T-cell (primary cell): ENCODE data around the gene SAP130. TPM values are rescaled to one million over a fixed set of nuclear protein-coding genes. Genes with fewer than 3 reads are reported as not detected.

ENCODE experiments used
- ATAC-seq, 4 experiments: fragments of 200-7000 bp in 3 of 4; fragments of 150-1000 bp in 1 of 4; cut with Tn5 transposase; replicated peaks in 1 of 4; 1 replicate in 3 of 4; 2 replicates in 1 of 4; pipeline ENCODE4 v1.10.0; 2021; ENCODE audit warnings: moderate library complexity in 3 of 4, mild to moderate bottlenecking in 2 of 4, moderate number of reproducible peaks in 1 of 4
- CTCF ChIA-PET, 2 donors: fragments of 300-600 bp; sonication (Branson Sonifier 250); formaldehyde crosslinking; loops; one replicate each; lab custom pipeline; 2022; ENCODE audit warnings: antibody characterized with exemption in 2 of 2; lab: Charles Lee
- POLR2A ChIA-PET, 2 donors: fragments of 300-600 bp; sonication (Branson Sonifier 250); formaldehyde crosslinking; loops; one replicate each; lab custom pipeline; 2022; ENCODE audit warnings: antibody characterized with exemption in 2 of 2; lab: Charles Lee
- DNase-seq, 35 experiments: peaks; one replicate each; pipeline versions ENCODE4 v3.0.0 to v3.0.0-alpha.2; 2013 to 2023
- H3K27ac ChIP-seq: one replicate; pipeline ENCODE4 v1.5.1; 2013; ENCODE audit warnings: low read length
- H3K27me3 ChIP-seq, 2 experiments: replicated peaks in 1 of 2; 1 replicate in 1 of 2; 2 replicates in 1 of 2; pipeline versions ENCODE4 v1.6.1 to v1.7.0; 2013; ENCODE audit warnings: low read length in 1 of 2, mixed read lengths in 1 of 2; ENCODE audit not compliant: control insufficient read depth in 2 of 2, insufficient read depth in 2 of 2; ENCODE audit errors: extremely low read depth in 1 of 2
- H3K36me3 ChIP-seq, 2 donors: 1 replicate in 1 of 2; 2 replicates in 1 of 2; pipeline versions ENCODE4 v1.6.1 to v1.7.0; 2013; ENCODE audit warnings: low read length in 1 of 2; ENCODE audit not compliant: control insufficient read depth in 2 of 2, insufficient read depth in 1 of 2; ENCODE audit errors: extremely low read depth in 1 of 2
- H3K4me1 ChIP-seq, 2 experiments: 1 replicate in 1 of 2; 2 replicates in 1 of 2; pipeline versions ENCODE4 v1.6.1 to v1.7.0; 2013; ENCODE audit warnings: low read length in 2 of 2, mixed read lengths in 1 of 2; ENCODE audit not compliant: insufficient read depth in 2 of 2, control insufficient read depth in 1 of 2; ENCODE audit errors: extremely low read depth in 1 of 2
- H3K4me3 ChIP-seq, 2 donors: 1 replicate in 1 of 2; 2 replicates in 1 of 2; pipeline versions ENCODE4 v1.5.1 to v1.7.0; 2013; ENCODE audit warnings: mild to moderate bottlenecking in 2 of 2, low read length in 1 of 2, moderate library complexity in 1 of 2; ENCODE audit not compliant: control insufficient read depth in 1 of 2; ENCODE audit errors: extremely low read depth in 1 of 2
- H3K9me3 ChIP-seq: 2 replicates; pipeline ENCODE4 v1.7.0; 2013
- H3K27ac Mint-ChIP-seq, 2 donors: one replicate each; pipeline ENCODE4 v1.8.0; 2020 to 2021; ENCODE audit warnings: mild to moderate bottlenecking in 2 of 2, mixed read lengths in 2 of 2
- H3K27me3 Mint-ChIP-seq, 2 donors: one replicate each; pipeline ENCODE4 v1.8.0; 2021 to 2022; ENCODE audit warnings: mixed read lengths in 2 of 2
- H3K36me3 Mint-ChIP-seq: one replicate; pipeline ENCODE4 v1.8.0; 2021; ENCODE audit warnings: mixed read lengths
- H3K4me1 Mint-ChIP-seq, 3 donors: one replicate each; pipeline ENCODE4 v1.8.0; 2020 to 2022; ENCODE audit warnings: mixed read lengths in 3 of 3, mild to moderate bottlenecking in 1 of 3
- H3K4me3 Mint-ChIP-seq, 3 donors: one replicate each; pipeline ENCODE4 v1.8.0; 2020 to 2022; ENCODE audit warnings: mild to moderate bottlenecking in 3 of 3, mixed read lengths in 3 of 3, moderate library complexity in 3 of 3
- H3K9me3 Mint-ChIP-seq, 3 donors: one replicate each; pipeline ENCODE4 v1.8.0; 2020 to 2022; ENCODE audit warnings: mixed read lengths in 3 of 3
- WGBS: methylation state at CpG from one replicate; pipeline ENCODE4 v1.1.5; 2013; ENCODE audit warnings: missing lambda C conversion rate; ENCODE audit not compliant: insufficient coverage; 5-methylcytosine and 5-hydroxymethylcytosine counted together
- total RNA-seq, 35 experiments: library from RNA in 6 of 35; stranded (reverse) in 6 of 35; fragments of 120-200 nt in 1 of 35; gene quantifications; one replicate each; pipeline versions ENCODE4 v1.2.1 to v1.2.4 and lab custom pipeline; 2013 to 2026

The SAP130 gene
- total RNA-seq (10 to 100 TPM; 25.3 to 31.2 (median 29.2) TPM), total RNA-seq (lab: John Stamatoyannopoulos, UW) (6.8 to 34.9 (median 23.3) reads per million in 29 experiments)
- 11.2 TPM for total RNA-seq (2013)

GRCh38 chr2:128027801-128028667 lies at the start of gene SAP130:
TSS of gene SAP130 (minus strand) at chr2:128028059. CDS start at chr2:128026292, 1,767 bp downstream.
- ATAC-seq, result peak; percentile 77 to 79 (median 78)
- ChIA-PET POLR2A (interaction anchor here (0.6 to 0.7 kb wide), 5 partner anchors 63 to 501 kb away, joined by 3 to 8 read pairs (median 3); no protein-coding TSS in a partner anchor), CTCF (interaction anchor here in 1 of 2 donors (1.2 to 2.1 kb wide), 2 partner anchors 13 to 63 kb away, joined by 3 to 6 read pairs; partner anchors contain the start of gene UGGT1)
- Mint-ChIP-seq H3K27ac (peak within 1 kb of the TSS; percentile 88 to 89), H3K4me1 (peaks cover 25 to 27% (median 27%) of the 10 kb centered on the region in 3 donors), H3K9me3 (peaks cover 0 to 3% (median 0%) of the 10 kb centered on the region in 3 donors), H3K36me3 (no peaks in the 10 kb centered on the region), H3K4me3 (peak within 1 kb of the TSS; percentile 94 to 98 (median 96)), H3K27me3 (peaks cover 0 to 3% of the 10 kb centered on the region in 2 donors)
- Histone ChIP-seq H3K4me1 (peaks cover 11 to 12% of the 10 kb centered on the region in 2 experiments), H3K4me3 (peak within 1 kb of the TSS; percentile 70 to 81), H3K9me3 (no peaks in the 10 kb centered on the region), H3K27me3 (no peaks in the 10 kb centered on the region), H3K36me3 (peaks cover 0 to 6% of the 10 kb centered on the region in 2 donors), H3K27ac (peak within 1 kb of the TSS; percentile 76)
- DNase-seq, result peak; percentile 94 to 99 (median 98)
- WGBS, result under 1% methylated on average over 101 of the region's 106 CpGs

GRCh38 chr2:128076461-128077106 lies 48.7 kb upstream of the SAP130 start:
- no peaks in the 10 kb centered on the region for H3K9me3 Mint-ChIP-seq
- H3K36me3 ChIP-seq, result no peaks in the 10 kb centered on the region
- no peak overlapping the region for H3K4me3 Mint-ChIP-seq
- ChIA-PET CTCF (no interaction called here), POLR2A (interaction anchor here in 1 of 2 donors (0.6 kb wide), 1 partner anchor 223 kb away, joined by 3 read pairs; no protein-coding TSS in a partner anchor)
- peaks cover 0 to 8% of the 10 kb centered on the region in 2 experiments for H3K27me3 ChIP-seq
- DNase-seq, result no peak
- H3K27me3 Mint-ChIP-seq, result peaks cover 3% of the 10 kb centered on the region in 2 donors
- no peak overlapping the region for H3K27ac Mint-ChIP-seq
- no peaks in the 10 kb centered on the region for H3K4me1 ChIP-seq
- no peaks in the 10 kb centered on the region for H3K4me1 Mint-ChIP-seq
- H3K36me3 Mint-ChIP-seq, result no peaks in the 10 kb centered on the region
- ATAC-seq, result no peak
- no peak overlapping the region for H3K4me3 ChIP-seq
- no peak overlapping the region for H3K27ac ChIP-seq
- H3K9me3 ChIP-seq, result no peaks in the 10 kb centered on the region
- WGBS, result 92% methylated on average over 5 of the region's 7 CpGs

- CTCF ChIA-PET, result no interaction called here
- 86% methylated on average over 3 of the region's 3 CpGs for WGBS
- POLR2A ChIA-PET, result interaction anchor here in 1 of 2 donors (0.6 kb wide), 1 partner anchor 120 kb away, joined by 3 read pairs; no protein-coding TSS in a partner anchor
- H3K27me3 Mint-ChIP-seq, result no peaks in the 10 kb centered on the region
- Histone ChIP-seq H3K27me3 (no peaks in the 10 kb centered on the region), H3K4me3 (no peak overlapping the region), H3K4me1 (no peaks in the 10 kb centered on the region), H3K36me3 (no peaks in the 10 kb centered on the region), H3K27ac (no peak overlapping the region), H3K9me3 (no peaks in the 10 kb centered on the region)
- no peaks in the 10 kb centered on the region for H3K9me3 Mint-ChIP-seq
- no peak for ATAC-seq
- no peaks in the 10 kb centered on the region for H3K36me3 Mint-ChIP-seq
- H3K4me3 Mint-ChIP-seq, result no peak overlapping the region
- DNase-seq, result no peak
- H3K27ac Mint-ChIP-seq, result no peak overlapping the region
- H3K4me1 Mint-ChIP-seq, result no peaks in the 10 kb centered on the region
These were observed 45.4 kb upstream of the SAP130 start for GRCh38 chr2:128073278-128073677.

- Mint-ChIP-seq H3K27me3 (no peaks in the 10 kb centered on the region), H3K4me1 (no peaks in the 10 kb centered on the region), H3K9me3 (no peaks in the 10 kb centered on the region), H3K27ac (no peak overlapping the region), H3K4me3 (no peak overlapping the region), H3K36me3 (no peaks in the 10 kb centered on the region)
- DNase-seq, result no peak
- ATAC-seq, result no peak
- Histone ChIP-seq H3K9me3 (no peaks in the 10 kb centered on the region), H3K4me3 (no peak overlapping the region), H3K4me1 (no peaks in the 10 kb centered on the region), H3K27ac (no peak overlapping the region), H3K27me3 (no peaks in the 10 kb centered on the region), H3K36me3 (no peaks in the 10 kb centered on the region)
- CTCF ChIA-PET, result no interaction called here
- POLR2A ChIA-PET, result no interaction called here
- no CpG with 5 or more reads among the region's 5 CpGs for WGBS
These were observed 41.9 kb upstream of the SAP130 start for GRCh38 chr2:128069769-128070168.

- H3K4me3 ChIP-seq, result no peak overlapping the region
- Mint-ChIP-seq H3K27me3 (peaks cover 0 to 2% of the 10 kb centered on the region in 2 donors), H3K4me3 (no peak overlapping the region), H3K36me3 (no peaks in the 10 kb centered on the region), H3K9me3 (no peaks in the 10 kb centered on the region), H3K4me1 (no peaks in the 10 kb centered on the region), H3K27ac (no peak overlapping the region)
- CTCF ChIA-PET, result interaction anchor here in 1 of 2 donors (0.9 kb wide), 1 partner anchor 40 kb away, joined by 3 read pairs; no protein-coding TSS in a partner anchor
- WGBS, result no CpG with 5 or more reads among the region's 1 CpG
- H3K36me3 ChIP-seq, result no peaks in the 10 kb centered on the region
- H3K27ac ChIP-seq, result no peak overlapping the region
- no peak for DNase-seq
- no peaks in the 10 kb centered on the region for H3K27me3 ChIP-seq
- H3K9me3 ChIP-seq, result no peaks in the 10 kb centered on the region
- no peak for ATAC-seq
- POLR2A ChIA-PET, result no interaction called here
- peaks cover 0 to 2% of the 10 kb centered on the region in 2 experiments for H3K4me1 ChIP-seq
These were observed 36.5 kb upstream of the SAP130 start for GRCh38 chr2:128064353-128064752.

- Mint-ChIP-seq H3K4me3 (no peak overlapping the region), H3K9me3 (no peaks in the 10 kb centered on the region), H3K36me3 (no peaks in the 10 kb centered on the region), H3K27me3 (peaks cover 0 to 2% of the 10 kb centered on the region in 2 donors), H3K27ac (no peak overlapping the region), H3K4me1 (no peaks in the 10 kb centered on the region)
- H3K9me3 ChIP-seq, result no peaks in the 10 kb centered on the region
- DNase-seq (no peak), ATAC-seq (no peak)
- H3K36me3 ChIP-seq, result no peaks in the 10 kb centered on the region
- WGBS, result 99% methylated on average over 4 of the region's 8 CpGs
- ChIA-PET CTCF (interaction anchor here (0.6 to 1.5 kb wide), 2 partner anchors 28 to 342 kb away, joined by 5 to 6 read pairs; partner anchors contain the start of gene UGGT1 (in 1 of the 2)), POLR2A (no interaction called here)
- no peak overlapping the region for H3K4me3 ChIP-seq
- H3K27me3 ChIP-seq, result peaks cover 0 to 4% of the 10 kb centered on the region in 2 experiments
- no peak overlapping the region for H3K27ac ChIP-seq
- H3K4me1 ChIP-seq, result peaks cover 0 to 2% of the 10 kb centered on the region in 2 experiments
These were observed 34.7 kb upstream of the SAP130 start for GRCh38 chr2:128062571-128062970.
